SIG-M5 (cell line): ENCODE results near the gene CNTROB.

Source experiments
- DNase-seq: peaks from one replicate; lab custom pipeline; 2025; lab: John Stamatoyannopoulos, UW

Gene CNTROB

GRCh38 chr17:7989781-7990655, 58.0 kb downstream of the CNTROB start:
- no peak for DNase-seq

- DNase-seq = no peak
Observed at GRCh38 chr17:7992516-7992915, 60.5 kb downstream of the CNTROB start.

- DNase-seq = no peak
Observed at GRCh38 chr17:7992924-7993323, 60.9 kb downstream of the CNTROB start.

GRCh38 chr17:7993972-7994589, 62.1 kb downstream of the CNTROB start:
- DNase-seq = no peak

- DNase-seq = no peak
Observed at GRCh38 chr17:7995724-7996123, 63.7 kb downstream of the CNTROB start.

GRCh38 chr17:7997186-7997585, 65.2 kb downstream of the CNTROB start:
- DNase-seq = no peak
